Measurements from ENCODE around the gene PRKCB. TPM values are rescaled to one million over a fixed set of nuclear protein-coding genes. Genes with fewer than 3 reads are reported as not detected.

The PRKCB gene
- total and polyA plus RNA-seq, 2 donors from 2014 or later = 0.62 to 17.8 TPM

DNA sequence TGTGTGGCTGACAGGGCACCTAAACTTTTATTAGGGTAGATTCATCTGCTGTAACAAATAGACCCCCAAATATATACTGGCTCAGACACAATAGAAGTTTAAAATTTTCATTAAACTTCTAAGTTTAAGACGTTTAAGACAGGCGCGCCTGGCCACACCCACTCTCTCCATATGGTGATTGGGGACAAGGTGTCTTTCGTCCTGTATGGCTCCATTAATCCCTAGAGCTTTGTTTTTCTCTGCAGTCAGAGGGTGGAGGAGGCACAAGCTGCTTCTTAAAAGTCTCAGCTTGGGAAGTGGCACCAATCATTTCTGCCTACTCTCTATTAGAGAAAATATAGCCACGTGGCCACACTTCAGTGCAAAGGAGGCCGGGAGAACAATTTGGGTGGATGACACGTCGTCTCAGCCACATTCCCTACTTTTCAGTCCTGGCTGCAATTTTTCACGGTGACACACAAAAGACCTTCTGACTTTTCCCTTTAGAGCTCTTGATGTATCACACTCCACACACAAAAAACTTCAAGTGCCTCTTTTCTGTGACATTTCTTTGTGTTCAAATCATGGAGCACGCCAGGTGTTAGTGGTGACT lies 294.8 kb downstream of the PRKCB start:
- no peak for FAIRE-seq
- TF ChIP-seq CTCF (IDR thresholded peaks at IDR 0.05; ENCODE audit: borderline replicate concordance, extremely low read depth, insufficient read depth) = no peak

GRCh38 chr16:24131294-24131693 lies 295.5 kb downstream of the PRKCB start:
- no peaks in the 10 kb centered on the region for H3K9me3 ChIP-seq (ENCODE audit: control insufficient read depth in 2 of 3, insufficient read depth in 1 of 3, low read length in 3 of 3)
- no peaks in the 10 kb centered on the region for H3K4me1 ChIP-seq (ENCODE audit: control insufficient read depth in 2 of 3, insufficient read depth in 2 of 3, low read depth in 1 of 3, low read length in 3 of 3)
- no peak overlapping the region for H3K4me3 ChIP-seq (ENCODE audit: low read length in 3 of 3)
- H3K27ac ChIP-seq (ENCODE audit: low read depth in 2 of 2, low read length in 2 of 2) = no peak overlapping the region
- no peaks in the 10 kb centered on the region for H3K36me3 ChIP-seq (ENCODE audit: control insufficient read depth in 2 of 3, insufficient read depth in 3 of 3, low read length in 3 of 3)
- no peaks in the 10 kb centered on the region for H3K27me3 ChIP-seq (ENCODE audit: control insufficient read depth, insufficient read depth, low read length)
- no peak for FAIRE-seq
- TF ChIP-seq CTCF (IDR thresholded peaks at IDR 0.05; ENCODE audit: borderline replicate concordance, extremely low read depth, insufficient read depth) = no peak
- intact Hi-C loops (cut with DNase I) = no loop called here
- no peak for DNase-seq
- no peak overlapping the region for H3K9ac ChIP-seq (ENCODE audit: low read length in 3 of 3)

More for the DNA sequence above, 294.8 kb downstream of the PRKCB start:
- Histone ChIP-seq H3K27me3 (ENCODE audit: control insufficient read depth, insufficient read depth, low read length) (no peaks in the 10 kb centered on the region), H3K9me3 (ENCODE audit: control insufficient read depth in 2 of 3, insufficient read depth in 1 of 3, low read length in 3 of 3) (no peaks in the 10 kb centered on the region), H3K27ac (ENCODE audit: low read depth in 2 of 2, low read length in 2 of 2) (no peak overlapping the region), H3K9ac (ENCODE audit: low read length in 3 of 3) (no peak overlapping the region), H3K4me3 (ENCODE audit: low read length in 3 of 3) (no peak overlapping the region), H3K36me3 (ENCODE audit: control insufficient read depth in 2 of 3, insufficient read depth in 3 of 3, low read length in 3 of 3) (no peaks in the 10 kb centered on the region), H3K4me1 (ENCODE audit: control insufficient read depth in 2 of 3, insufficient read depth in 2 of 3, low read depth in 1 of 3, low read length in 3 of 3) (no peaks in the 10 kb centered on the region)
- no peak for DNase-seq
- intact Hi-C loops (cut with DNase I) = no loop called here

- Histone ChIP-seq H3K4me3 (ENCODE audit: low read length in 3 of 3) (no peak overlapping the region), H3K9me3 (ENCODE audit: control insufficient read depth in 2 of 3, insufficient read depth in 1 of 3, low read length in 3 of 3) (no peaks in the 10 kb centered on the region), H3K36me3 (ENCODE audit: control insufficient read depth in 2 of 3, insufficient read depth in 3 of 3, low read length in 3 of 3) (no peaks in the 10 kb centered on the region), H3K27me3 (ENCODE audit: control insufficient read depth, insufficient read depth, low read length) (no peaks in the 10 kb centered on the region), H3K9ac (ENCODE audit: low read length in 3 of 3) (no peak overlapping the region), H3K27ac (ENCODE audit: low read depth in 2 of 2, low read length in 2 of 2) (no peak overlapping the region), H3K4me1 (ENCODE audit: control insufficient read depth in 2 of 3, insufficient read depth in 2 of 3, low read depth in 1 of 3, low read length in 3 of 3) (no peaks in the 10 kb centered on the region)
- FAIRE-seq = no peak
- intact Hi-C loops (cut with DNase I) = no loop called here
- DNase-seq = no peak
- TF ChIP-seq CTCF (IDR thresholded peaks at IDR 0.05; ENCODE audit: borderline replicate concordance, extremely low read depth, insufficient read depth) = no peak
Measured at GRCh38 chr16:24132048-24132796, 296.4 kb downstream of the PRKCB start.

All from kidney (tissue), 14 donors.